ENCODE data around the gene ACTN3. TPM values are rescaled to one million over a fixed set of nuclear protein-coding genes. Genes with fewer than 3 reads are reported as not detected.

ACTN3 gene
- total and polyA plus RNA-seq, 2 of the 4 experiments (the other 2 are of a cell fraction): under 0.01 to 0.05 TPM

DNA sequence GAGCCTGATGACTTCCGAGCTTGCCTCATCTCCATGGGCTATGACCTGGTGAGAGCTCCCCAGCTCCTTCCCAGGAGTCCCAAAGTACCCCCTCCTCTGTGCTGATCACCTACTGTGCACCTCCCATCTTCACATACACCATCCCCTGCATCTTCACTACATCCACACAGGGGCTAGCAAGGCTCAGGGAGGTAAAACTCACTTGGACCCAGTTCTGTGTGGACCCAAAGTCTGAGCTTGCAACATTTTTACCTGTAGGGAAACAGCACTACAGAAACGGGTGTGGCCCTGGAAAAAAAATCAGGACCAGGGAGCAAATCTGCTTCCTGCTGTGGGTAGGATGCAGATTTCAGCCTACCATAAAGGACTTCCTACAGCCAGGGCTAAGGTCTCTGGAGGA is 15.6 kb downstream of the ACTN3 start:
- H3K79me1 ChIP-seq (ENCODE audit: low read depth in 1 of 2, low read length in 2 of 2): no peaks in the 10 kb centered on the region
- TF ChIP-seq CEBPB (IDR thresholded peaks at IDR 0.05; ENCODE audit: low read depth, low read length): no peak
- TF ChIP-seq MXI1 (IDR thresholded peaks at IDR 0.05; ENCODE audit: borderline replicate concordance, low read depth, low read length): no peak
- TF ChIP-seq RFX5 (IDR thresholded peaks at IDR 0.05; ENCODE audit: low read depth, low read length): no peak
- no peak for TF ChIP-seq NFE2L2 (IDR thresholded peaks at IDR 0.05; ENCODE audit: low read depth, low read length)
- no peak for TF ChIP-seq POLR2A (IDR thresholded peaks at IDR 0.05; ENCODE audit: low read depth, low read length)
- TF ChIP-seq RCOR1 (IDR thresholded peaks at IDR 0.05; ENCODE audit: insufficient replicate concordance, low read length): no peak
- TF ChIP-seq, protein P1, sequence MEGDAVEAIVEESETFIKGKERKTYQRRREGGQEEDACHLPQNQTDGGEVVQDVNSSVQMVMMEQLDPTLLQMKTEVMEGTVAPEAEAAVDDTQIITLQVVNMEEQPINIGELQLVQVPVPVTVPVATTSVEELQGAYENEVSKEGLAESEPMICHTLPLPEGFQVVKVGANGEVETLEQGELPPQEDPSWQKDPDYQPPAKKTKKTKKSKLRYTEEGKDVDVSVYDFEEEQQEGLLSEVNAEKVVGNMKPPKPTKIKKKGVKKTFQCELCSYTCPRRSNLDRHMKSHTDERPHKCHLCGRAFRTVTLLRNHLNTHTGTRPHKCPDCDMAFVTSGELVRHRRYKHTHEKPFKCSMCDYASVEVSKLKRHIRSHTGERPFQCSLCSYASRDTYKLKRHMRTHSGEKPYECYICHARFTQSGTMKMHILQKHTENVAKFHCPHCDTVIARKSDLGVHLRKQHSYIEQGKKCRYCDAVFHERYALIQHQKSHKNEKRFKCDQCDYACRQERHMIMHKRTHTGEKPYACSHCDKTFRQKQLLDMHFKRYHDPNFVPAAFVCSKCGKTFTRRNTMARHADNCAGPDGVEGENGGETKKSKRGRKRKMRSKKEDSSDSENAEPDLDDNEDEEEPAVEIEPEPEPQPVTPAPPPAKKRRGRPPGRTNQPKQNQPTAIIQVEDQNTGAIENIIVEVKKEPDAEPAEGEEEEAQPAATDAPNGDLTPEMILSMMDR (conservative IDR thresholded peaks at IDR 0.05; ENCODE audit: low read depth, low read length): no peak
- TF ChIP-seq FOS (IDR thresholded peaks at IDR 0.05; ENCODE audit: low read depth, low read length): no peak
- no peak for TF ChIP-seq SMC3 (IDR thresholded peaks at IDR 0.05; ENCODE audit: low read depth, low read length)
- TF ChIP-seq RAD21 (IDR thresholded peaks at IDR 0.05; ENCODE audit: low read length): no peak
- no peak overlapping the region for H2BK20ac ChIP-seq (ENCODE audit: low read depth, low read length)
- H2BK5ac ChIP-seq (ENCODE audit: low read depth, low read length, poor library complexity, severe bottlenecking): no peak overlapping the region
- no peak overlapping the region for H3K4me2 ChIP-seq (ENCODE audit: low read depth, low read length)
- no peak overlapping the region for H4K91ac ChIP-seq (ENCODE audit: insufficient read depth, low read depth, low read length)
- H3K4me1 ChIP-seq (ENCODE audit: control insufficient read depth, insufficient read depth, low read length): peaks cover 2% of the 10 kb centered on the region; the same call in 1 of the 2 replicates
- no peak overlapping the region for H3K14ac ChIP-seq (replicated peaks; ENCODE audit: low read depth, low read length)
- DNase-seq (no peak), ATAC-seq (ENCODE audit: low read depth) (no peak)
- H2AK9ac ChIP-seq (replicated peaks; ENCODE audit: low read depth, low read length, poor library complexity): no peak overlapping the region
- H2BK15ac ChIP-seq (ENCODE audit: low read depth, low read length): no peak overlapping the region
- H3K9ac ChIP-seq (ENCODE audit: low read depth, low read length): no peak overlapping the region
- no TSS peak for BruUV-seq (replicated peaks)
- H3K4me3 ChIP-seq (ENCODE audit: insufficient read depth, low read depth, low read length): no peak overlapping the region
- WGBS, 2 experiments (ENCODE audit: extremely low coverage in 2 of 2, insufficient read length in 1 of 2): 40% methylated on average over 1 of the region's 2 CpGs; no CpG with 5 or more reads in 1 of the 2 experiments
- no peak overlapping the region for H4K5ac ChIP-seq (ENCODE audit: low read depth, low read length)
- no peak overlapping the region for H3K27ac ChIP-seq (ENCODE audit: insufficient read depth, low read length)
- no peak overlapping the region for H2AFZ ChIP-seq (replicated peaks; ENCODE audit: low read length, poor library complexity)
- no peak overlapping the region for H3K18ac ChIP-seq (ENCODE audit: low read depth, low read length)
- H3K23ac ChIP-seq (ENCODE audit: low read depth, low read length): no peak overlapping the region
- H2BK120ac ChIP-seq (ENCODE audit: low read depth, low read length): no peak overlapping the region
- no peak overlapping the region for H4K8ac ChIP-seq (ENCODE audit: low read depth in 2 of 2, low read length in 2 of 2)
- ChIA-PET CTCF (no interaction called here), POLR2A (ENCODE audit: unreplicated experiment) (no interaction called here)
- dilution Hi-C loops (cut with HindIII; ENCODE audit: low sequenced_read_pairs, unreplicated experiment): no loop called here
- H3K9me3 ChIP-seq (ENCODE audit: control insufficient read depth, insufficient read depth, low read length): no peaks in the 10 kb centered on the region
- intact Hi-C loops (cut with micrococcal nuclease): no loop called here
- no peaks in the 10 kb centered on the region for H4K20me1 ChIP-seq (ENCODE audit: insufficient read depth, low read length)
- no peak overlapping the region for H3K4ac ChIP-seq (ENCODE audit: low read depth, low read length)
- H2AK5ac ChIP-seq (ENCODE audit: low read depth, low read length): no peak overlapping the region
- peaks cover 3% of the 10 kb centered on the region; the same call in 1 of the 2 replicates for H3K36me3 ChIP-seq (ENCODE audit: control insufficient read depth, insufficient read depth, low read length)
- in situ Hi-C loops (cut with MboI; ENCODE audit: low sequenced_read_pairs): no loop called here
- no peak overlapping the region for H3K56ac ChIP-seq (ENCODE audit: extremely low read depth, insufficient read depth, low read length)
- H3K9me1 ChIP-seq (ENCODE audit: insufficient read depth, low read length): peaks cover 4% of the 10 kb centered on the region; the same call in 1 of the 2 replicates
- peaks cover 18% of the 10 kb centered on the region for H3K27me3 ChIP-seq (ENCODE audit: control insufficient read depth, insufficient read depth, low read length)

Measured in IMR-90 (cell line).